Fibroblast of skin of right biceps (primary cell): ENCODE results near the gene URI1.
A peak's percentile ranks its signal among the peaks of the same experiment; 100 is the strongest.
"Not testable (repeated sequence)": the region's sequence is repeated elsewhere in the genome, so short reads cannot be mapped to it uniquely, and the experiment has no call there.

Experiments used
- DNase-seq: peaks from one replicate; pipeline ENCODE4 v3.0.0-alpha.2; 2013

URI1 gene

GRCh38 chr19:30028992-30029343, 86.9 kb downstream of the URI1 start:
- no peak for DNase-seq

GRCh38 chr19:30029721-30030510, 87.9 kb downstream of the URI1 start:
- DNase-seq, result peak; percentile 42

GRCh38 chr19:30034321-30034720, 92.3 kb downstream of the URI1 start:
- DNase-seq, result no peak

GRCh38 chr19:30036154-30037129, 94.4 kb downstream of the URI1 start:
- DNase-seq, result peak; percentile 65

GRCh38 chr19:30037835-30038234, 95.8 kb downstream of the URI1 start:
- no peak for DNase-seq

GRCh38 chr19:30041931-30042330, 99.9 kb downstream of the URI1 start:
- DNase-seq, result not testable (repeated sequence)

- not testable (repeated sequence) for DNase-seq
Measured at GRCh38 chr19:30043008-30043407, 101.0 kb downstream of the URI1 start.

GRCh38 chr19:30044273-30045248, 102.5 kb downstream of the URI1 start:
- DNase-seq, result no peak

- DNase-seq, result peak; percentile 34
Measured at GRCh38 chr19:30046522-30046921, 104.5 kb downstream of the URI1 start.

GRCh38 chr19:30047432-30047831, 105.4 kb downstream of the URI1 start:
- DNase-seq, result no peak

- no peak for DNase-seq
Measured at GRCh38 chr19:30049226-30049625, 107.2 kb downstream of the URI1 start.

- no peak for DNase-seq
Measured at GRCh38 chr19:30049846-30050667, 108.0 kb downstream of the URI1 start.

- no peak for DNase-seq
Measured at GRCh38 chr19:30052122-30053075, 110.4 kb downstream of the URI1 start.

- no peak for DNase-seq
Measured at GRCh38 chr19:30053558-30053957, 111.5 kb downstream of the URI1 start.

GRCh38 chr19:30054210-30054609, 112.2 kb downstream of the URI1 start:
- no peak for DNase-seq

GRCh38 chr19:30056580-30056979, 114.5 kb downstream of the URI1 start:
- no peak for DNase-seq

GRCh38 chr19:30059741-30060457, 117.9 kb downstream of the URI1 start:
- DNase-seq, result no peak

- no peak for DNase-seq
Measured at GRCh38 chr19:30060531-30061222, 118.6 kb downstream of the URI1 start.
